HepG2 (cell line): ENCODE results near the gene MBTD1. TPM values are rescaled to one million over a fixed set of nuclear protein-coding genes. Genes with fewer than 3 reads are reported as not detected.

ENCODE experiments used
- EHMT2 ChIP-seq: fragments of 200-600 bp; sonication (generic); IDR thresholded peaks from 2 replicates; pipeline ENCODE4 v1.7.0; 2017; ENCODE audit warnings: antibody characterized with exemption, low read depth, low read length, borderline replicate concordance
- KLF15 ChIP-seq: sonication (generic); formaldehyde crosslinking; IDR thresholded peaks from 2 replicates; pipeline ENCODE4 v1.8.1; 2023; ENCODE audit warnings: borderline replicate concordance, mild to moderate bottlenecking, inconsistent platforms, missing genetic modification reagents, mixed read lengths
- NR1H2 ChIP-seq: sonication (generic); formaldehyde crosslinking; IDR thresholded peaks from 2 replicates; pipeline ENCODE4 v1.8.1; 2022; ENCODE audit warnings: low read depth, missing genetic modification reagents, borderline replicate concordance
- PRMT3 ChIP-seq: sonication (generic); formaldehyde crosslinking; IDR thresholded peaks from 2 replicates; pipeline ENCODE4 v1.8.1; 2022; ENCODE audit warnings: low read depth, mild to moderate bottlenecking, moderate library complexity, missing genetic modification reagents, borderline replicate concordance
- SIX4 ChIP-seq: sonication (generic); formaldehyde crosslinking; IDR thresholded peaks from 2 replicates; pipeline ENCODE4 v1.4.0; 2020; ENCODE audit warnings: missing genetic modification reagents
- ZBTB39 ChIP-seq: sonication (generic); formaldehyde crosslinking; IDR thresholded peaks from 2 replicates; pipeline ENCODE4 v1.5.0; 2020; ENCODE audit warnings: missing genetic modification reagents
- ZBTB46 ChIP-seq: sonication (generic); formaldehyde crosslinking; IDR thresholded peaks from 2 replicates; pipeline ENCODE4 v1.4.0; 2020; ENCODE audit warnings: mild to moderate bottlenecking, missing genetic modification reagents, borderline replicate concordance
- ZHX2 ChIP-seq, 2 experiments: sonication (generic) in 1 of 2; formaldehyde crosslinking in 1 of 2; IDR thresholded peaks; 2 replicates each; pipeline versions ENCODE4 v1.6.1 to v1.9.0; 2014 to 2022; ENCODE audit warnings: antibody characterized with exemption in 1 of 2, borderline replicate concordance in 1 of 2, inconsistent platforms in 1 of 2, low read depth in 1 of 2, missing genetic modification reagents in 1 of 2
- ZNF18 ChIP-seq: sonication (generic); formaldehyde crosslinking; IDR thresholded peaks from 2 replicates; pipeline ENCODE4 v1.8.0; 2022; ENCODE audit warnings: mild to moderate bottlenecking, missing genetic modification reagents; ENCODE audit not compliant: insufficient replicate concordance
- ZNF501 ChIP-seq: sonication (generic); formaldehyde crosslinking; IDR thresholded peaks from 2 replicates; pipeline ENCODE4 v1.5.1; 2020; ENCODE audit warnings: mild to moderate bottlenecking, moderate library complexity, missing genetic modification reagents
- polyA plus RNA-seq, 8 experiments: library from polyadenylated mRNA; depleted of rRNA in 3 of 8; stranded (reverse) in 7 of 8; unstranded in 1 of 8; fragments of >200 nt; fragmentation: Illumina TruSeq in 4 of 8; extraction: Trizol in 4 of 8; gene quantifications; 2 replicates each; pipeline versions ENCODE4 v1.2.1 to v1.2.3, GENCODE V29; 2011 to 2016; ENCODE audit warnings: low read depth in 4 of 8, missing spikeins in 1 of 8, mixed read lengths in 1 of 8; ENCODE audit not compliant: insufficient read depth in 1 of 8
- total RNA-seq, 5 experiments: library from RNA; depleted of rRNA; stranded (reverse); fragments of >200 nt; fragmentation: Illumina TruSeq; extraction: Trizol; gene quantifications; 2 replicates each; pipeline ENCODE4 v1.2.3, GENCODE V29; 2016; ENCODE audit warnings: low read depth in 1 of 5

MBTD1 gene
- total and polyA plus RNA-seq, 2 of the 13 experiments (the other 11 are each of a cell fraction or from before 2014, with no cell fraction given), result 20.9 TPM

- TF ChIP-seq ZBTB39 (no peak), PRMT3 (CRISPR knock-in tag) (peak; percentile 29; the same call in 1 of the 2 replicates), NR1H2 (CRISPR knock-in tag) (no peak), ZNF18 (CRISPR knock-in tag) (peak; percentile 3), KLF15 (no peak), ZNF501 (no peak), EHMT2 (no peak), SIX4 (CRISPR knock-in tag) (0 out of 2 replicates have a peak, but pooled peaks have one; percentile 9), ZHX2 (IDR thresholded peaks at IDR 0.05; ENCODE audit: low read depth) (0 out of 2 replicates have a peak, but pooled peaks have one; percentile 8), ZHX2 (CRISPR knock-in tag; IDR thresholded peaks at IDR 0.05; ENCODE audit: borderline replicate concordance) (peak; percentile 59; the same call in 1 of the 2 replicates), ZBTB46 (0 out of 2 replicates have a peak, but pooled peaks have one; percentile 24)
Measured at GRCh38 chr17:51166198-51166986, 93.5 kb downstream of the MBTD1 start, which contains the start of gene NME2 (continued).
